ENCODE data around the gene RUSC2.

The RUSC2 gene

DNA sequence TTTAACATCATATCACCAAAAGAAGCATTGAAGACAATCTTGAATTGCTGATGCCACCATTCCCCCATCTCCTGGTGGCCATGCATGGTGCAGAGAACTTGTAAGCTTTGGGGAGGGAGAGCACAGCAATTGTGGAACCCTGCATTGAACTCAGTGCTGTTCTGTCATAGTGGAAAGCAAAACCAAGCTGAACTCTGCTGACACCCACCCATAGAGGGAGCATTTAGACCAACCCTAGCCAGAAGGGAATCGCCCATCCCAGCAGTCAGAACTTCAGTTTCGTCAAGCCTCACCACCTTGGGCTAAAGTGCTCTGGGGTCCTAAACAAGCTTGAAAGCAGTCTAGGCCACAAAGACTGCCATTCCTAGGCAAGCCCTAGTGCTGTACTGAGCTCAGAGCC is 37.4 kb upstream of the RUSC2 start:
- Histone ChIP-seq H3K36me3 (replicated peaks in 1 of 2; ENCODE audit: control insufficient read depth in 2 of 2, insufficient read depth in 2 of 2, low read length in 2 of 2) (no peaks in the 10 kb centered on the region), H3K4me2 (ENCODE audit: insufficient read depth, low read length, poor library complexity, severe bottlenecking) (no peak overlapping the region), H3K14ac (ENCODE audit: low read length) (no peak overlapping the region), H3K23ac (ENCODE audit: low read depth, low read length, poor library complexity) (no peak overlapping the region), H3K79me1 (ENCODE audit: low read depth, low read length) (no peaks in the 10 kb centered on the region), H3K4me3 (ENCODE audit: low read length in 2 of 2) (no peak overlapping the region), H3K9ac (ENCODE audit: low read depth, low read length, poor library complexity) (no peak overlapping the region), H3K4me1 (ENCODE audit: control insufficient read depth in 2 of 2, insufficient read depth in 1 of 2, low read depth in 1 of 2, low read length in 2 of 2) (no peaks in the 10 kb centered on the region), H4K8ac (ENCODE audit: low read depth, low read length) (no peak overlapping the region), H2BK12ac (ENCODE audit: low read length) (no peak overlapping the region), H3K9me3 (replicated peaks in 1 of 2; ENCODE audit: control insufficient read depth in 2 of 2, insufficient read depth in 1 of 2, low read depth in 1 of 2, low read length in 2 of 2) (peaks cover 0 to 12% of the 10 kb centered on the region in 2 donors), H2BK15ac (ENCODE audit: low read length) (no peak overlapping the region), H3K4ac (ENCODE audit: low read length) (no peak overlapping the region), H2AK5ac (ENCODE audit: low read depth, low read length) (no peak overlapping the region), H3K27ac (replicated peaks; ENCODE audit: low read length) (no peak overlapping the region), H2BK5ac (ENCODE audit: low read length) (no peak overlapping the region), H4K91ac (ENCODE audit: low read depth, low read length, poor library complexity) (no peak overlapping the region), H3K18ac (ENCODE audit: low read length) (no peak overlapping the region), H2BK120ac (ENCODE audit: low read depth, low read length) (no peak overlapping the region), H2AFZ (ENCODE audit: low read length) (no peak overlapping the region), H3K27me3 (ENCODE audit: control insufficient read depth in 3 of 3, insufficient read depth in 3 of 3, low read depth in 1 of 3, low read length in 3 of 3) (peaks cover 0 to 8% (median 0%) of the 10 kb centered on the region in 3 experiments)
- no peak for DNase-seq (ENCODE audit: low spot score)
- WGBS, 2 donors (ENCODE audit: extremely low coverage in 2 of 2, insufficient read length in 2 of 2, insufficient replicate concordance in 1 of 2) = no CpG with 5 or more reads among the region's 2 CpGs

DNA sequence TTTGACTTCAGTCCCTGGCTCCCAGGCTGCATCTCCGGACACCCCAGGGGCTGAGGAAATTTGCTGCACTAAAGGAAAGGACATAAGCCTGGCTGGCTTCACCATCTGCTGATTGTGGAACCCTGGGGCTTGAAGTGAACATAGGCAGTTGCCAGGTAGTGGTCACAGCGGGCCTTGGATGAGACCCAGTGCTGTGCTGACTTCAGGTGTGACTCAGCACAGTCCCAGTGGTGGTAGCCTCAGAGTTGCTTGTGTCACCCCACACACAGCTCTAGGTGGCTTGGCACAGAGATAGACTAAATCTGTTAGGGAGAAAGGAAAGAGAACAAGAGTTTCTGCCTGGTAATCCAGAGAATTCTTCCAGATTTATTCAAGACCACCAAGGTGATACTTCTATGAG is 36.1 kb upstream of the RUSC2 start:
- Histone ChIP-seq H3K79me1 (ENCODE audit: low read depth, low read length) (no peaks in the 10 kb centered on the region), H3K18ac (ENCODE audit: low read length) (no peak overlapping the region), H3K4ac (ENCODE audit: low read length) (no peak overlapping the region), H4K91ac (ENCODE audit: low read depth, low read length, poor library complexity) (no peak overlapping the region), H3K4me1 (ENCODE audit: control insufficient read depth in 2 of 2, insufficient read depth in 1 of 2, low read depth in 1 of 2, low read length in 2 of 2) (no peaks in the 10 kb centered on the region), H3K4me2 (ENCODE audit: insufficient read depth, low read length, poor library complexity, severe bottlenecking) (no peak overlapping the region), H2BK5ac (ENCODE audit: low read length) (no peak overlapping the region), H3K9ac (ENCODE audit: low read depth, low read length, poor library complexity) (no peak overlapping the region), H3K23ac (ENCODE audit: low read depth, low read length, poor library complexity) (no peak overlapping the region), H2BK12ac (ENCODE audit: low read length) (no peak overlapping the region), H3K27ac (replicated peaks; ENCODE audit: low read length) (no peak overlapping the region), H3K36me3 (replicated peaks in 1 of 2; ENCODE audit: control insufficient read depth in 2 of 2, insufficient read depth in 2 of 2, low read length in 2 of 2) (no peaks in the 10 kb centered on the region), H3K4me3 (ENCODE audit: low read length in 2 of 2) (no peak overlapping the region), H3K14ac (ENCODE audit: low read length) (no peak overlapping the region), H2BK15ac (ENCODE audit: low read length) (no peak overlapping the region), H4K8ac (ENCODE audit: low read depth, low read length) (no peak overlapping the region), H3K9me3 (replicated peaks in 1 of 2; ENCODE audit: control insufficient read depth in 2 of 2, insufficient read depth in 1 of 2, low read depth in 1 of 2, low read length in 2 of 2) (peaks cover 0 to 12% of the 10 kb centered on the region in 2 donors), H2AFZ (ENCODE audit: low read length) (no peak overlapping the region), H2BK120ac (ENCODE audit: low read depth, low read length) (no peak overlapping the region), H3K27me3 (ENCODE audit: control insufficient read depth in 3 of 3, insufficient read depth in 3 of 3, low read depth in 1 of 3, low read length in 3 of 3) (peaks cover 0 to 4% (median 0%) of the 10 kb centered on the region in 3 experiments), H2AK5ac (ENCODE audit: low read depth, low read length) (no peak overlapping the region)
- WGBS, 2 donors (ENCODE audit: extremely low coverage in 2 of 2, insufficient read length in 2 of 2, insufficient replicate concordance in 1 of 2) = no CpG with 5 or more reads among the region's 2 CpGs
- DNase-seq (ENCODE audit: low spot score) = no peak

DNA sequence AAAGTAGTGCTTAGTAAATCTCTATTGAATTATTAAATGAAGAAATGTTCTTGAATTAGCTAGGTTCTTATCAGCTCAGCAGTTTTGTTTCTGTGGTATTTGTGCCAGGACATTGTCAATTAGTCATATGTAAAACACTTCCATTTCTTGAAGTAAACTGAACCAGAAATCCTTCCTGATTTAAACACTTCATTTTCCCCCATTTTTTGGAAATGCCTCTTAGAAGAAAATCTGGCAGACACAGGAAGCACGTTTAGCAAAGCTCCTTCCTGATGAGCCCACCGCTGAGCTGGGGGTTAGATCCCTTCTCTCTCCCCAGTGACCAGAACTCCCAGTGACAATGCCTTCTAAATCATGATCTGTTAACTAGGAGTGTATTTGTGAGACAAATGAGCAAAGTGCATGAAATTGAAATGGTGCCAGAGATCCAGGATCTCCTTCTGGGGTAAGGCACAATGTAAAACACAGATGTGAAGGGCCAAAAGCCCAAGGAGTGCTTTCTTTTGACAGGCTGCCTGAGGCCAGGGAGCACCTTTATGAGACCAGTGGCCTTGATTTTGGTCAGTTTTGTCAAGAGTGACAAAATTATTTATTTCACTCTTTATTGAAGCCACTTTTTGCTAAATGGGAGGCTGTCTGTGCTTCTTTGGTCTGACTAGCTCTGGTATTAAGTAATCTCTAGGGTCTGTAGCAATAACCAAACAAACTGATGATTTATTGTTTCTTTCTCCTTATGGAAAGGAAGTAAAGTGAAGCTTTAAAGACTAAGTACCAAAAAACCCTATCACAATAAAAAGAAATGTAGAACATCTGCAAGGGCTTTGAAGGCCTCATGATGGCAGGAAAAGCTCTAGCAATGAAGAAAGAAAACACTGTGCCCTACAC is 25.5 kb upstream of the RUSC2 start:
- Histone ChIP-seq H3K4me3 (ENCODE audit: low read length in 2 of 2) (no peak overlapping the region), H4K8ac (ENCODE audit: low read depth, low read length) (no peak overlapping the region), H4K91ac (ENCODE audit: low read depth, low read length, poor library complexity) (no peak overlapping the region), H3K79me1 (ENCODE audit: low read depth, low read length) (no peaks in the 10 kb centered on the region), H2BK12ac (ENCODE audit: low read length) (no peak overlapping the region), H3K4ac (ENCODE audit: low read length) (no peak overlapping the region), H2AFZ (ENCODE audit: low read length) (no peak overlapping the region), H3K4me2 (ENCODE audit: insufficient read depth, low read length, poor library complexity, severe bottlenecking) (no peak overlapping the region), H3K36me3 (replicated peaks in 1 of 2; ENCODE audit: control insufficient read depth in 2 of 2, insufficient read depth in 2 of 2, low read length in 2 of 2) (no peaks in the 10 kb centered on the region), H3K4me1 (ENCODE audit: control insufficient read depth in 2 of 2, insufficient read depth in 1 of 2, low read depth in 1 of 2, low read length in 2 of 2) (no peaks in the 10 kb centered on the region), H3K27ac (replicated peaks; ENCODE audit: low read length) (no peak overlapping the region), H2BK120ac (ENCODE audit: low read depth, low read length) (no peak overlapping the region), H3K18ac (ENCODE audit: low read length) (no peak overlapping the region), H3K9me3 (replicated peaks in 1 of 2; ENCODE audit: control insufficient read depth in 2 of 2, insufficient read depth in 1 of 2, low read depth in 1 of 2, low read length in 2 of 2) (no peaks in the 10 kb centered on the region), H3K14ac (ENCODE audit: low read length) (no peak overlapping the region), H3K27me3 (ENCODE audit: control insufficient read depth in 3 of 3, insufficient read depth in 3 of 3, low read depth in 1 of 3, low read length in 3 of 3) (peaks cover 0 to 13% (median 0%) of the 10 kb centered on the region in 3 experiments), H2BK5ac (ENCODE audit: low read length) (no peak overlapping the region), H2BK15ac (ENCODE audit: low read length) (no peak overlapping the region), H2AK5ac (ENCODE audit: low read depth, low read length) (no peak overlapping the region), H3K9ac (ENCODE audit: low read depth, low read length, poor library complexity) (no peak overlapping the region), H3K23ac (ENCODE audit: low read depth, low read length, poor library complexity) (no peak overlapping the region)
- WGBS, 2 donors (ENCODE audit: extremely low coverage in 2 of 2, insufficient read length in 2 of 2, insufficient replicate concordance in 1 of 2) = no CpG with 5 or more reads among the region's 2 CpGs
- DNase-seq (ENCODE audit: low spot score) = no peak

DNA sequence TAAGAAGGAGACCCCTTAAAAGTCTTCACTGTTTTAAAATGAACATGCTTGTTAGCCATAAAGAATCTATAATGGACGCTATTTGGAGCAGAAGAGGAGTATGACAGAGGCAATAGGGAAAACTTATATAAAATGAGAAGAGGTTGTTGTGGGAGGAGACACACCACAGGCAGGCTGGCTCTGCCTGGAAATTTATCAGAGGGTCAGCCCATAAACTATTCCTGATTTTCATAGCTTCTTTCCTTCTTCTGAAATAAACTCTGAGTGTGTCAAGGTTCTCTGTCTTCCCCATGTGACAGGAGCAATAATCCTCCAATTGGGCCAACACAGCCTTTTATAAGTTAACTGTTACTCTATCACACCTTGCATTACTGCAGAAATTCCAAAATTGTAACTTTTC is 19.6 kb upstream of the RUSC2 start:
- no peaks in the 10 kb centered on the region for H3K9me3 ChIP-seq (replicated peaks in 1 of 2; ENCODE audit: control insufficient read depth in 2 of 2, insufficient read depth in 1 of 2, low read depth in 1 of 2, low read length in 2 of 2)
- H3K9ac ChIP-seq (ENCODE audit: low read depth, low read length, poor library complexity) = no peak overlapping the region
- no peak overlapping the region for H3K4me3 ChIP-seq (ENCODE audit: low read length in 2 of 2)
- no peak overlapping the region for H4K8ac ChIP-seq (ENCODE audit: low read depth, low read length)
- H3K14ac ChIP-seq (ENCODE audit: low read length) = no peak overlapping the region
- no peak overlapping the region for H3K18ac ChIP-seq (ENCODE audit: low read length)
- no peak overlapping the region for H2BK12ac ChIP-seq (ENCODE audit: low read length)
- no peaks in the 10 kb centered on the region for H3K4me1 ChIP-seq (ENCODE audit: control insufficient read depth in 2 of 2, insufficient read depth in 1 of 2, low read depth in 1 of 2, low read length in 2 of 2)
- no peak overlapping the region for H2BK15ac ChIP-seq (ENCODE audit: low read length)
- no peak overlapping the region for H2BK5ac ChIP-seq (ENCODE audit: low read length)
- no peak overlapping the region for H2BK120ac ChIP-seq (ENCODE audit: low read depth, low read length)
- no peak overlapping the region for H3K4me2 ChIP-seq (ENCODE audit: insufficient read depth, low read length, poor library complexity, severe bottlenecking)
- no peak overlapping the region for H2AK5ac ChIP-seq (ENCODE audit: low read depth, low read length)
- no peak overlapping the region for H3K4ac ChIP-seq (ENCODE audit: low read length)
- peaks cover 0 to 4% (median 0%) of the 10 kb centered on the region in 3 experiments for H3K27me3 ChIP-seq (ENCODE audit: control insufficient read depth in 3 of 3, insufficient read depth in 3 of 3, low read depth in 1 of 3, low read length in 3 of 3)
- no peaks in the 10 kb centered on the region for H3K79me1 ChIP-seq (ENCODE audit: low read depth, low read length)
- no peaks in the 10 kb centered on the region for H3K36me3 ChIP-seq (replicated peaks in 1 of 2; ENCODE audit: control insufficient read depth in 2 of 2, insufficient read depth in 2 of 2, low read length in 2 of 2)
- no peak overlapping the region for H3K23ac ChIP-seq (ENCODE audit: low read depth, low read length, poor library complexity)
- H4K91ac ChIP-seq (ENCODE audit: low read depth, low read length, poor library complexity) = no peak overlapping the region
- H3K27ac ChIP-seq (replicated peaks; ENCODE audit: low read length) = no peak overlapping the region
- no peak overlapping the region for H2AFZ ChIP-seq (ENCODE audit: low read length)
- no peak for DNase-seq (ENCODE audit: low spot score)
- WGBS, 2 donors (ENCODE audit: extremely low coverage in 2 of 2, insufficient read length in 2 of 2, insufficient replicate concordance in 1 of 2) = no CpG with 5 or more reads among the region's 1 CpG

Data from neuronal stem cell (in vitro differentiated cells).